ENCODE data around the gene RGS7.

GRCh38 chr1:241143765-241144442 is 213.1 kb downstream of the RGS7 start:
- TF ChIP-seq CTCF (IDR thresholded peaks at IDR 0.05; ENCODE audit: poor library complexity): no peak
- no peak for TF ChIP-seq EZH2phosphoT487 (IDR thresholded peaks at IDR 0.05; ENCODE audit: low read depth, severe bottlenecking, unreplicated experiment)
- no peak for TF ChIP-seq EZH2 (IDR thresholded peaks at IDR 0.05; ENCODE audit: borderline replicate concordance)

All from hepatocyte (in vitro differentiated cells).